Tibial nerve (tissue), 4 donors: ENCODE results near the gene NFKBIZ.

Experiments used
- EP300 ChIP-seq, 2 donors: sonication (generic); formaldehyde crosslinking; IDR thresholded peaks; one replicate each; pipeline ENCODE4 v1.6.1; 2017; ENCODE audit warnings: antibody characterized with exemption in 2 of 2, mild to moderate bottlenecking in 1 of 2
- POLR2A ChIP-seq, 2 donors: fragments of 450-650 bp; IDR thresholded peaks; one replicate each; pipeline ENCODE4 v1.6.1; 2017; ENCODE audit warnings: antibody characterized with exemption in 2 of 2, mild to moderate bottlenecking in 2 of 2, moderate library complexity in 2 of 2
- TF ChIP-seq, protein P1 (sequence below), 5 experiments: fragments of 200-600 bp in 3 of 5; fragments of 450-650 bp in 2 of 5; sonication (generic) in 3 of 5; IDR thresholded peaks; one replicate each; pipeline ENCODE4 v1.5.1; 2016 to 2019; ENCODE audit warnings: antibody characterized with exemption in 5 of 5, mild to moderate bottlenecking in 3 of 5, moderate library complexity in 2 of 5

DNA sequence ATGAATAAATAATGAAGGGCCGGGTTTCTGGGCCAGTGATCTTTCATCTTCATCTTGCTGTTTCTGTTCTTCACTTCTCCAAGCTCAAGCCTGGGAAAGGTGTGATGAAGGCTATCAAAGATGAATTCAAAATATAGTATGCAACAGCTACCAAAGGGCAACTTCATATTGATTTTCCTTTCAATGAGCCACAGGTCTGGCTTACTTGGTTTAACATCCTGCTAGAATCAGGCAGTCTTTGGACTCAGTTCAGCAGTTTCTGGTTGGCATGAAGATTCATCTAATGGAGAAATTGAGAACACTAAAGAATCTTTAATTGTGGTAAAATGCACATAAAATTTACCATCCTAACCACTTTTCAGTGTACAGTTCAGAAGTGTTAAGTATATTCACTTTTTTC, 43.3 kb downstream of the NFKBIZ start:
- TF ChIP-seq, protein P1, sequence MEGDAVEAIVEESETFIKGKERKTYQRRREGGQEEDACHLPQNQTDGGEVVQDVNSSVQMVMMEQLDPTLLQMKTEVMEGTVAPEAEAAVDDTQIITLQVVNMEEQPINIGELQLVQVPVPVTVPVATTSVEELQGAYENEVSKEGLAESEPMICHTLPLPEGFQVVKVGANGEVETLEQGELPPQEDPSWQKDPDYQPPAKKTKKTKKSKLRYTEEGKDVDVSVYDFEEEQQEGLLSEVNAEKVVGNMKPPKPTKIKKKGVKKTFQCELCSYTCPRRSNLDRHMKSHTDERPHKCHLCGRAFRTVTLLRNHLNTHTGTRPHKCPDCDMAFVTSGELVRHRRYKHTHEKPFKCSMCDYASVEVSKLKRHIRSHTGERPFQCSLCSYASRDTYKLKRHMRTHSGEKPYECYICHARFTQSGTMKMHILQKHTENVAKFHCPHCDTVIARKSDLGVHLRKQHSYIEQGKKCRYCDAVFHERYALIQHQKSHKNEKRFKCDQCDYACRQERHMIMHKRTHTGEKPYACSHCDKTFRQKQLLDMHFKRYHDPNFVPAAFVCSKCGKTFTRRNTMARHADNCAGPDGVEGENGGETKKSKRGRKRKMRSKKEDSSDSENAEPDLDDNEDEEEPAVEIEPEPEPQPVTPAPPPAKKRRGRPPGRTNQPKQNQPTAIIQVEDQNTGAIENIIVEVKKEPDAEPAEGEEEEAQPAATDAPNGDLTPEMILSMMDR (IDR thresholded peaks at IDR 0.05): no peak
- no peak for TF ChIP-seq POLR2A (IDR thresholded peaks at IDR 0.05)
- no peak for TF ChIP-seq EP300 (IDR thresholded peaks at IDR 0.05)
